ENCODE data around the gene MAEA.

MAEA gene

GRCh38 chr4:1289207-1290164 lies at the start of gene MAEA:
Gene MAEA, plus strand, starts transcription at chr4:1289891. Its CDS starts 23 bp downstream, at chr4:1289914.
- DNase-seq, result peak; percentile 66

- DNase-seq, result no peak
Measured at GRCh38 chr4:1239950-1240307, 49.8 kb upstream of the MAEA start.

- no peak for DNase-seq
Measured at GRCh38 chr4:1240721-1241465, 48.8 kb upstream of the MAEA start.

GRCh38 chr4:1241466-1241935 lies 48.2 kb upstream of the MAEA start:
- no peak for DNase-seq

- DNase-seq, result no peak
Measured at GRCh38 chr4:1241936-1242505, 47.7 kb upstream of the MAEA start.

GRCh38 chr4:1242506-1243450 lies 46.9 kb upstream of the MAEA start:
- no peak for DNase-seq

- DNase-seq, result no peak
Measured at GRCh38 chr4:1243451-1244080, 46.1 kb upstream of the MAEA start.

- DNase-seq, result no peak
Measured at GRCh38 chr4:1244081-1244977, 45.4 kb upstream of the MAEA start.

- DNase-seq, result no peak
Measured at GRCh38 chr4:1244978-1245471, 44.7 kb upstream of the MAEA start.

GRCh38 chr4:1245481-1246051 lies 44.1 kb upstream of the MAEA start:
- no peak for DNase-seq

- no peak for DNase-seq
Measured at GRCh38 chr4:1246111-1246881, 43.4 kb upstream of the MAEA start.

GRCh38 chr4:1246901-1247863 lies 42.5 kb upstream of the MAEA start:
- DNase-seq, result no peak

- DNase-seq, result no peak
Measured at GRCh38 chr4:1247864-1248244, 41.8 kb upstream of the MAEA start.

GRCh38 chr4:1248245-1249147 lies 41.2 kb upstream of the MAEA start, which contains the start of gene CTBP1:
Gene CTBP1, minus strand, starts transcription at chr4:1249130. Its CDS starts 7,799 bp downstream, at chr4:1241331.
- DNase-seq, result peak; percentile 44

- peak; percentile 29 for DNase-seq
Measured at GRCh38 chr4:1249148-1249730, 40.5 kb upstream of the MAEA start.

GRCh38 chr4:1249731-1250526 lies 39.8 kb upstream of the MAEA start:
- DNase-seq, result no peak

Measured in NCI-H2107 (cell line).